Measurements from ENCODE around the gene MKX.

- TF ChIP-seq, protein P1, sequence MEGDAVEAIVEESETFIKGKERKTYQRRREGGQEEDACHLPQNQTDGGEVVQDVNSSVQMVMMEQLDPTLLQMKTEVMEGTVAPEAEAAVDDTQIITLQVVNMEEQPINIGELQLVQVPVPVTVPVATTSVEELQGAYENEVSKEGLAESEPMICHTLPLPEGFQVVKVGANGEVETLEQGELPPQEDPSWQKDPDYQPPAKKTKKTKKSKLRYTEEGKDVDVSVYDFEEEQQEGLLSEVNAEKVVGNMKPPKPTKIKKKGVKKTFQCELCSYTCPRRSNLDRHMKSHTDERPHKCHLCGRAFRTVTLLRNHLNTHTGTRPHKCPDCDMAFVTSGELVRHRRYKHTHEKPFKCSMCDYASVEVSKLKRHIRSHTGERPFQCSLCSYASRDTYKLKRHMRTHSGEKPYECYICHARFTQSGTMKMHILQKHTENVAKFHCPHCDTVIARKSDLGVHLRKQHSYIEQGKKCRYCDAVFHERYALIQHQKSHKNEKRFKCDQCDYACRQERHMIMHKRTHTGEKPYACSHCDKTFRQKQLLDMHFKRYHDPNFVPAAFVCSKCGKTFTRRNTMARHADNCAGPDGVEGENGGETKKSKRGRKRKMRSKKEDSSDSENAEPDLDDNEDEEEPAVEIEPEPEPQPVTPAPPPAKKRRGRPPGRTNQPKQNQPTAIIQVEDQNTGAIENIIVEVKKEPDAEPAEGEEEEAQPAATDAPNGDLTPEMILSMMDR (conservative IDR thresholded peaks at IDR 0.05; ENCODE audit: low read length) = no peak
- TF ChIP-seq EZH2phosphoT487 (IDR thresholded peaks at IDR 0.05; ENCODE audit: borderline replicate concordance, low read depth, low read length) = no peak
Measured at GRCh38 chr10:27659786-27660185, 85.8 kb downstream of the MKX start.
